OCI-LY7 (cell line): ENCODE results near the gene ELOVL5. TPM values are rescaled to one million over a fixed set of nuclear protein-coding genes. Genes with fewer than 3 reads are reported as not detected.
A peak's percentile ranks its signal among the peaks of the same experiment; 100 is the strongest.
"Not testable (repeated sequence)": the region's sequence is repeated elsewhere in the genome, so short reads cannot be mapped to it uniquely, and the experiment has no call there.

Experiments used
- BruUV-seq: library from RNA; stranded (reverse); fragments of 400-500 nt; replicated peaks from 2 replicates; lab custom pipeline; 2021; lab: Mats Ljungman, UMichigan
- CTCF ChIA-PET: fragments of 300-600 bp; sonication (Branson Sonifier 250); formaldehyde crosslinking; loops from one replicate; lab custom pipeline; 2022; ENCODE audit warnings: antibody characterized with exemption; ENCODE audit not compliant: unreplicated experiment; lab: Charles Lee
- POLR2A ChIA-PET: fragments of 300-600 bp; sonication (Branson Sonifier 250); formaldehyde crosslinking; loops from one replicate; lab custom pipeline; 2022; ENCODE audit warnings: antibody characterized with exemption; lab: Charles Lee
- DNase-seq: peaks from one replicate; pipeline ENCODE4 v3.0.0-alpha.2; 2015; ENCODE audit warnings: low spot score
- H2AFZ ChIP-seq: fragments of 200-600 bp; sonication (generic), shearing (Covaris generic); 2 replicates; pipeline ENCODE4 v1.6.1; 2014; ENCODE audit warnings: mild to moderate bottlenecking, antibody characterized with exemption, low read length, moderate library complexity
- H3K27ac ChIP-seq: fragments of 200-600 bp; sonication (generic); 2 replicates; pipeline ENCODE4 v1.5.1; 2014; ENCODE audit warnings: mixed run types, low read depth, mild to moderate bottlenecking, moderate library complexity, low read length, inconsistent platforms; ENCODE audit not compliant: poor library complexity, severe bottlenecking
- H3K36me3 ChIP-seq: fragments of 200-600 bp; sonication (generic); 2 replicates; pipeline ENCODE4 v1.6.1; 2014; ENCODE audit warnings: mild to moderate bottlenecking, antibody characterized with exemption, low read length, moderate library complexity, mixed read lengths; ENCODE audit not compliant: insufficient read depth
- H3K4me1 ChIP-seq: fragments of 200-600 bp; sonication (generic); 2 replicates; pipeline ENCODE4 v1.5.1; 2014; ENCODE audit warnings: mild to moderate bottlenecking, low read length; ENCODE audit not compliant: insufficient read depth, poor library complexity, severe bottlenecking
- H3K4me2 ChIP-seq: fragments of 200-600 bp; sonication (generic); 2 replicates; pipeline ENCODE4 v1.6.1; 2014; ENCODE audit warnings: mild to moderate bottlenecking, low read length
- H3K4me3 ChIP-seq: fragments of 200-600 bp; sonication (generic); 2 replicates; pipeline ENCODE4 v1.5.1; 2014; ENCODE audit warnings: mild to moderate bottlenecking, low read depth, low read length; ENCODE audit not compliant: poor library complexity, severe bottlenecking
- H3K79me2 ChIP-seq: fragments of 200-600 bp; sonication (generic); 2 replicates; pipeline ENCODE4 v1.6.1; 2016; ENCODE audit warnings: low read depth, mild to moderate bottlenecking, low read length, moderate library complexity, mixed read lengths; ENCODE audit not compliant: insufficient read depth
- H3K9me2 ChIP-seq: fragments of 200-600 bp; sonication (generic); 2 replicates; pipeline ENCODE4 v1.6.1; 2016; ENCODE audit warnings: mild to moderate bottlenecking, low read length, mixed read lengths; ENCODE audit not compliant: insufficient read depth
- H3K9me3 ChIP-seq: fragments of 200-600 bp; sonication (generic); 2 replicates; pipeline ENCODE4 v1.6.1; 2014; ENCODE audit warnings: mild to moderate bottlenecking, mixed run types, low read length, mixed read lengths
- H4K20me1 ChIP-seq: fragments of 200-600 bp; sonication (generic); 2 replicates; pipeline ENCODE4 v1.6.1; 2014; ENCODE audit warnings: mild to moderate bottlenecking, antibody characterized with exemption, low read length, moderate library complexity, mixed read lengths; ENCODE audit not compliant: insufficient read depth
- CTCF ChIP-seq: fragments of 200-600 bp; sonication (generic); conservative IDR thresholded peaks from 2 replicates; pipeline ENCODE4 v1.5.1; 2014; ENCODE audit warnings: mild to moderate bottlenecking, antibody characterized with exemption, low read length, moderate library complexity, mixed read lengths
- EZH2phosphoT487 ChIP-seq: fragments of 200-600 bp; sonication (generic); IDR thresholded peaks from 2 replicates; pipeline ENCODE4 v1.6.1; 2018; ENCODE audit warnings: low read depth, borderline replicate concordance, mild to moderate bottlenecking, mixed run types, antibody characterized with exemption, low read length, moderate library complexity, mixed read lengths
- intact Hi-C: fragments of 100-400 bp; cut with micrococcal nuclease; formaldehyde crosslinking; loops from one replicate; pipeline ENCODE4 v1.10.0; 2022; ENCODE audit not compliant: unreplicated experiment
- total RNA-seq, 2 experiments: library from RNA; depleted of rRNA in 1 of 2; stranded (reverse); fragments of >200 nt in 1 of 2; shearing (Covaris generic) in 1 of 2; gene quantifications; 2 replicates each; pipeline ENCODE4 v1.2.3, GENCODE V29; 2014 to 2022

Gene ELOVL5
- total RNA-seq, 2 experiments from 2014 or later: 66.8 to 97.1 TPM

GRCh38 chr6:53347921-53348370 is 804 bp downstream of the ELOVL5 start:
- CTCF ChIA-PET: interaction anchor here (0.5 to 1.5 kb wide), 6 partner anchors 11 to 120 kb away, joined by 3 to 5 read pairs (median 4); no protein-coding TSS in a partner anchor
- intact Hi-C loops: loop anchor here (1.0 to 5.0 kb wide), 5 partner anchors 39 to 176 kb away; no protein-coding TSS in a partner anchor

GRCh38 chr6:53347250-53347920 is 1.4 kb downstream of the ELOVL5 start:
- Histone ChIP-seq H3K27ac (peak overlapping the region; percentile 87), H3K79me2 (peaks cover 67% of the 10 kb centered on the region), H3K9me2 (no peaks in the 10 kb centered on the region), H3K4me2 (peak overlapping the region; percentile 85), H3K4me1 (peaks cover 49% of the 10 kb centered on the region), H2AFZ (peak overlapping the region; percentile 97; the same call in 1 of the 2 replicates), H3K36me3 (peaks cover 36% of the 10 kb centered on the region), H4K20me1 (peaks cover 40% of the 10 kb centered on the region), H3K4me3 (peak overlapping the region; percentile 88), H3K9me3 (no peaks in the 10 kb centered on the region)
- DNase-seq: peak; percentile 77
- intact Hi-C loops: loop anchor here (1.0 to 5.0 kb wide), 3 partner anchors 38 to 100 kb away; no protein-coding TSS in a partner anchor
- BruUV-seq: no TSS peak
- ChIA-PET POLR2A (interaction anchor here (0.5 to 4.8 kb wide), 16 partner anchors 8 to 1907 kb away, joined by 3 to 27 read pairs (median 6); no protein-coding TSS in a partner anchor), CTCF (interaction anchor here (0.5 to 1.5 kb wide), 6 partner anchors 10 to 120 kb away, joined by 3 to 5 read pairs (median 4); no protein-coding TSS in a partner anchor)
- TF ChIP-seq EZH2phosphoT487 (no peak), CTCF (no peak)

More at GRCh38 chr6:53347921-53348370, 804 bp downstream of the ELOVL5 start:
- Histone ChIP-seq H2AFZ (peak overlapping the region; percentile 97; the same call in 1 of the 2 replicates), H3K79me2 (peaks cover 62% of the 10 kb centered on the region), H3K4me2 (peak overlapping the region; percentile 85), H4K20me1 (peaks cover 36% of the 10 kb centered on the region), H3K27ac (peak overlapping the region; percentile 87), H3K9me3 (no peaks in the 10 kb centered on the region), H3K9me2 (no peaks in the 10 kb centered on the region), H3K4me1 (peaks cover 43% of the 10 kb centered on the region), H3K4me3 (peak overlapping the region; percentile 88), H3K36me3 (peaks cover 36% of the 10 kb centered on the region)
- no peak for TF ChIP-seq CTCF
- TF ChIP-seq EZH2phosphoT487: no peak
- no TSS peak for BruUV-seq
- DNase-seq: peak; percentile 62
- POLR2A ChIA-PET: interaction anchor here (0.5 to 4.8 kb wide), 13 partner anchors 8 to 1908 kb away, joined by 3 to 27 read pairs (median 6); no protein-coding TSS in a partner anchor

- H2AFZ ChIP-seq, DNase-seq, H3K4me3 ChIP-seq, H3K9me2 ChIP-seq, H3K27ac ChIP-seq, H3K9me3 ChIP-seq, BruUV-seq: not testable (repeated sequence)
- Histone ChIP-seq H3K79me2 (peaks cover 81% of the 10 kb centered on the region), H3K36me3 (peaks cover 45% of the 10 kb centered on the region), H3K4me2 (peak overlapping the region; percentile 85; the same call in 1 of the 2 replicates), H3K4me1 (peaks cover 62% of the 10 kb centered on the region), H4K20me1 (peaks cover 54% of the 10 kb centered on the region)
- ChIA-PET POLR2A (interaction anchor here (1.9 to 4.8 kb wide), 5 partner anchors 9 to 33 kb away, joined by 7 to 27 read pairs (median 13); no protein-coding TSS in a partner anchor), CTCF (interaction anchor here (0.5 kb wide), 1 partner anchor 155 kb away, joined by 3 read pairs; no protein-coding TSS in a partner anchor)
- intact Hi-C loops: loop anchor here (5.0 kb wide), 2 partner anchors 54 to 99 kb away; no protein-coding TSS in a partner anchor
Measured at GRCh38 chr6:53346049-53346448, 2.7 kb downstream of the ELOVL5 start.
